Measurements from ENCODE around the gene TMEM183A. TPM values are rescaled to one million over a fixed set of nuclear protein-coding genes. Genes with fewer than 3 reads are reported as not detected.

The TMEM183A gene
- total RNA-seq, 1 experiment from 2014 or later, result 59.1 TPM

GRCh38 chr1:203011582-203011981 is 4.4 kb downstream of the TMEM183A start:
- DNase-seq (ENCODE audit: low read depth, low spot score), result no peak
- in situ Hi-C loops (cut with HindIII; ENCODE audit: low pct_unique_long_range_greater_than_20kb, low sequenced_read_pairs), result no loop called here
- no peak for TF ChIP-seq TCF7L2 (IDR thresholded peaks at IDR 0.05; ENCODE audit: low read depth, low read length)
- TF ChIP-seq, protein P1, sequence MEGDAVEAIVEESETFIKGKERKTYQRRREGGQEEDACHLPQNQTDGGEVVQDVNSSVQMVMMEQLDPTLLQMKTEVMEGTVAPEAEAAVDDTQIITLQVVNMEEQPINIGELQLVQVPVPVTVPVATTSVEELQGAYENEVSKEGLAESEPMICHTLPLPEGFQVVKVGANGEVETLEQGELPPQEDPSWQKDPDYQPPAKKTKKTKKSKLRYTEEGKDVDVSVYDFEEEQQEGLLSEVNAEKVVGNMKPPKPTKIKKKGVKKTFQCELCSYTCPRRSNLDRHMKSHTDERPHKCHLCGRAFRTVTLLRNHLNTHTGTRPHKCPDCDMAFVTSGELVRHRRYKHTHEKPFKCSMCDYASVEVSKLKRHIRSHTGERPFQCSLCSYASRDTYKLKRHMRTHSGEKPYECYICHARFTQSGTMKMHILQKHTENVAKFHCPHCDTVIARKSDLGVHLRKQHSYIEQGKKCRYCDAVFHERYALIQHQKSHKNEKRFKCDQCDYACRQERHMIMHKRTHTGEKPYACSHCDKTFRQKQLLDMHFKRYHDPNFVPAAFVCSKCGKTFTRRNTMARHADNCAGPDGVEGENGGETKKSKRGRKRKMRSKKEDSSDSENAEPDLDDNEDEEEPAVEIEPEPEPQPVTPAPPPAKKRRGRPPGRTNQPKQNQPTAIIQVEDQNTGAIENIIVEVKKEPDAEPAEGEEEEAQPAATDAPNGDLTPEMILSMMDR (IDR thresholded peaks at IDR 0.05), result no peak
- no peak for TF ChIP-seq REST (IDR thresholded peaks at IDR 0.05; ENCODE audit: insufficient read depth in 1 of 2, low read depth in 2 of 2, low read length in 1 of 2)
- no peak for TF ChIP-seq SIN3A (IDR thresholded peaks at IDR 0.05; ENCODE audit: borderline replicate concordance, insufficient read depth, low read depth, low read length)
- no peak for TF ChIP-seq POLR2AphosphoS5 (IDR thresholded peaks at IDR 0.05; ENCODE audit: low read depth, low read length)
- Histone ChIP-seq H3K36me3 (ENCODE audit: control insufficient read depth, insufficient read depth, low read length) (peaks cover 25% of the 10 kb centered on the region), H3K4me1 (ENCODE audit: control insufficient read depth, insufficient read depth, low read length) (peaks cover 3% of the 10 kb centered on the region; the same call in 1 of the 2 replicates), H3K27me3 (ENCODE audit: control insufficient read depth, insufficient read depth, low read length) (no peaks in the 10 kb centered on the region), H3K27ac (ENCODE audit: low read length) (no peak overlapping the region), H3K9me3 (ENCODE audit: control insufficient read depth, insufficient read depth, low read depth, low read length) (no peaks in the 10 kb centered on the region), H3K4me3 (ENCODE audit: low read depth in 2 of 2, low read length in 2 of 2) (no peak overlapping the region)
- no peak for ATAC-seq
- CTCF ChIA-PET, result no interaction called here
- BruUV-seq (replicated peaks), result no TSS peak
- POLR2A ChIA-PET, result no interaction called here
- intact Hi-C loops (cut with micrococcal nuclease; ENCODE audit: unreplicated experiment), result no loop called here

DNA sequence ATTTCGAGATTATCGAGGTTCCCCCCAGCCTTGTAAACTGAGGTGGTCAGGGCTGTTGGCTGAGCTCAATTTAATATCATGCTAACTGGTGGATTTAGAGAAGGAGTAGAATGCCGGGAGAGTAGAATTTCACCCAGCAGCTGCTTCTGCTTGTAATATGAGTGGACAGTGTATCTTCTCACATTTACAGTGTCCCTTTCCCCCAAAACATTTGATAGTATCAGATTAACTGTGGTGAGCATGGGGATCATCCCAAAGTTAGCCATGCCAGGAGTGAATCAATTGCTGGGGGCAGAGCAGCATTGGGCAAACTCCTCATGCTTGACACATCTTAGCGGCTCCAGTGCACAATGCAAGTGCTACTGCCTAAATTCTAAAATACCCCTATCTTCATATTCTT is 9.9 kb downstream of the TMEM183A start:
- POLR2A ChIA-PET, result interaction anchor here (0.6 kb wide), 1 partner anchor 11 kb away, joined by 3 read pairs; the partner anchor contains the start of gene TMEM183A
- Histone ChIP-seq H3K9me3 (ENCODE audit: control insufficient read depth, insufficient read depth, low read depth, low read length) (no peaks in the 10 kb centered on the region), H3K4me3 (ENCODE audit: low read depth in 2 of 2, low read length in 2 of 2) (no peak overlapping the region), H3K27me3 (ENCODE audit: control insufficient read depth, insufficient read depth, low read length) (no peaks in the 10 kb centered on the region), H3K27ac (ENCODE audit: low read length) (no peak overlapping the region), H3K36me3 (ENCODE audit: control insufficient read depth, insufficient read depth, low read length) (peaks cover 42% of the 10 kb centered on the region), H3K4me1 (ENCODE audit: control insufficient read depth, insufficient read depth, low read length) (no peaks in the 10 kb centered on the region)
- in situ Hi-C loops (cut with HindIII; ENCODE audit: low pct_unique_long_range_greater_than_20kb, low sequenced_read_pairs) (no loop called here), intact Hi-C loops (cut with micrococcal nuclease; ENCODE audit: unreplicated experiment) (no loop called here)
- ATAC-seq (no peak), DNase-seq (ENCODE audit: low read depth, low spot score) (no peak)
- BruUV-seq (replicated peaks), result no TSS peak
- CTCF ChIA-PET, result no interaction called here
- TF ChIP-seq POLR2AphosphoS5 (IDR thresholded peaks at IDR 0.05; ENCODE audit: low read depth, low read length) (no peak), REST (IDR thresholded peaks at IDR 0.05; ENCODE audit: insufficient read depth in 1 of 2, low read depth in 2 of 2, low read length in 1 of 2) (no peak)

Data from Panc1 (cell line).